ENCODE measurements around the gene UBA1. TPM values are rescaled to one million over a fixed set of nuclear protein-coding genes. Genes with fewer than 3 reads are reported as not detected.

UBA1 gene
- total and polyA plus RNA-seq, 2 of the 13 experiments (the other 11 are each of a cell fraction or from before 2014, with no cell fraction given) = 93.3 to 129 TPM

GRCh38 chrX:47182106-47182700 lies 11.4 kb upstream of the UBA1 start (continued):
- TF ChIP-seq SOX13 (IDR thresholded peaks at IDR 0.05) = no peak
- no peak for TF ChIP-seq SOX13 (CRISPR knock-in tag; conservative IDR thresholded peaks at IDR 0.05 in 1 of 2, IDR thresholded peaks at IDR 0.05 in 1 of 2)
- TF ChIP-seq ZNF878 (CRISPR knock-in tag; IDR thresholded peaks at IDR 0.05) = no peak
- no peak for TF ChIP-seq JARID2 (CRISPR knock-in tag; IDR thresholded peaks at IDR 0.05; ENCODE audit: insufficient replicate concordance)
- no peak for TF ChIP-seq TCF7L2 (IDR thresholded peaks at IDR 0.05; ENCODE audit: low read depth, low read length)
- no peak for TF ChIP-seq TMF1 (CRISPR knock-in tag; IDR thresholded peaks at IDR 0.05; ENCODE audit: low read depth)
- no peak for TF ChIP-seq ZNF549 (CRISPR knock-in tag; IDR thresholded peaks at IDR 0.05)
- no peak for TF ChIP-seq ERF (CRISPR knock-in tag; IDR thresholded peaks at IDR 0.05)
- TF ChIP-seq ZNF33B (CRISPR knock-in tag; IDR thresholded peaks at IDR 0.05) = no peak

DNA sequence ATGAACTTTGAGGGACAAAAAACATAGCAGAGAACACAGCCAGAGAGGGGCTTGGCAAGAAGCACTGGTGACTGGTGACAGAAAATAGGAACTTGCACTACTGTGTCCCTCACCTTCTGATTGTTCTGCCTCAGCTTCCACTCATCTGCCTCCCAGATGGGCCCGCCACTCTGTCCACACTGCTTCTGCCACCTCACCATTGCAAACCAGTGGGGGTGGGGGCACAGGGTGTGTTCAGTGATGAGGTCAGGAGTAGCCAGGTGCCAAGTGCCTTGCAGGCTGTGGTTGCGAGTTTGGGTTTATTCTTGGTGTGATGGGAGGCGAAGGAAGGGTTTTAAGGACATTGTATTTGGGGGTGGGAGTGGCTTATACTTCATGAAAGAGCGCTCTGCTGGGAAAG lies 9.1 kb upstream of the UBA1 start:
- H3K4me2 ChIP-seq (ENCODE audit: low read depth, low read length) = no peak overlapping the region
- TF ChIP-seq, protein P1, sequence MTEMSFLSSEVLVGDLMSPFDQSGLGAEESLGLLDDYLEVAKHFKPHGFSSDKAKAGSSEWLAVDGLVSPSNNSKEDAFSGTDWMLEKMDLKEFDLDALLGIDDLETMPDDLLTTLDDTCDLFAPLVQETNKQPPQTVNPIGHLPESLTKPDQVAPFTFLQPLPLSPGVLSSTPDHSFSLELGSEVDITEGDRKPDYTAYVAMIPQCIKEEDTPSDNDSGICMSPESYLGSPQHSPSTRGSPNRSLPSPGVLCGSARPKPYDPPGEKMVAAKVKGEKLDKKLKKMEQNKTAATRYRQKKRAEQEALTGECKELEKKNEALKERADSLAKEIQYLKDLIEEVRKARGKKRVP (CRISPR knock-in tag; IDR thresholded peaks at IDR 0.05) = no peak
- TF ChIP-seq MAFK (conservative IDR thresholded peaks at IDR 0.05 in 1 of 2, IDR thresholded peaks at IDR 0.05 in 1 of 2; ENCODE audit: low read length in 2 of 2) (no peak), ZNF446 (CRISPR knock-in tag; IDR thresholded peaks at IDR 0.05) (no peak), ZNF441 (CRISPR knock-in tag; IDR thresholded peaks at IDR 0.05; ENCODE audit: borderline replicate concordance) (no peak), SUZ12 (IDR thresholded peaks at IDR 0.05; ENCODE audit: low read depth, low read length) (no peak)
- intact Hi-C loops (cut with micrococcal nuclease; ENCODE audit: unreplicated experiment) (no loop called here), in situ Hi-C loops (cut with HindIII; ENCODE audit: extremely low pct_ligation_motif_present, low pct_unique_long_range_greater_than_20kb) (no loop called here)
- no peak overlapping the region for H3K27ac ChIP-seq (ENCODE audit: extremely low read length, insufficient read depth, low read length)
- WGBS (ENCODE audit: low lambda C conversion rate) = 100% methylated on average over 4 of the region's 4 CpGs
- no peaks in the 10 kb centered on the region for H3K4me1 ChIP-seq (ENCODE audit: insufficient read depth, low read length)
- H2AFZ ChIP-seq (ENCODE audit: low read length) = no peak overlapping the region
- no peaks in the 10 kb centered on the region for H4K20me1 ChIP-seq (ENCODE audit: insufficient read depth, low read length)
- DNase-seq (ENCODE audit: low spot score) (no peak), ATAC-seq (no peak), FAIRE-seq (no peak)
- H3K9ac ChIP-seq (ENCODE audit: insufficient read depth, low read depth, low read length) = no peak overlapping the region
- H3K27me3 ChIP-seq (ENCODE audit: control insufficient read depth in 1 of 2, insufficient read depth in 2 of 2, low read length in 2 of 2) = no peaks in the 10 kb centered on the region
- BruUV-seq (replicated peaks) = no TSS peak
- peaks cover 9 to 18% of the 10 kb centered on the region in 2 experiments; a peak in 2 of 5 replicates for H3K36me3 ChIP-seq (replicated peaks in 1 of 2; ENCODE audit: control insufficient read depth in 1 of 2, insufficient read depth in 2 of 2, low read length in 2 of 2)
- no peaks in the 10 kb centered on the region for H3K9me3 ChIP-seq (ENCODE audit: low read length)
- H3K79me2 ChIP-seq (ENCODE audit: insufficient read depth, low read length) = no peaks in the 10 kb centered on the region
- CTCF ChIA-PET (ENCODE audit: low intra/inter-chr PET ratio, low total read pairs) = no interaction called here
- H3K4me3 ChIP-seq (replicated peaks in 1 of 3; ENCODE audit: insufficient read depth in 1 of 3, low read depth in 2 of 3, low read length in 3 of 3) = no peak overlapping the region
- POLR2A ChIA-PET = no interaction called here
